Measurements from ENCODE around the gene LGALS3BP. TPM values are rescaled to one million over a fixed set of nuclear protein-coding genes. Genes with fewer than 3 reads are reported as not detected.
"Not testable (repeated sequence)": the region's sequence is repeated elsewhere in the genome, so short reads cannot be mapped to it uniquely, and the experiment has no call there.

The LGALS3BP gene, protein sequence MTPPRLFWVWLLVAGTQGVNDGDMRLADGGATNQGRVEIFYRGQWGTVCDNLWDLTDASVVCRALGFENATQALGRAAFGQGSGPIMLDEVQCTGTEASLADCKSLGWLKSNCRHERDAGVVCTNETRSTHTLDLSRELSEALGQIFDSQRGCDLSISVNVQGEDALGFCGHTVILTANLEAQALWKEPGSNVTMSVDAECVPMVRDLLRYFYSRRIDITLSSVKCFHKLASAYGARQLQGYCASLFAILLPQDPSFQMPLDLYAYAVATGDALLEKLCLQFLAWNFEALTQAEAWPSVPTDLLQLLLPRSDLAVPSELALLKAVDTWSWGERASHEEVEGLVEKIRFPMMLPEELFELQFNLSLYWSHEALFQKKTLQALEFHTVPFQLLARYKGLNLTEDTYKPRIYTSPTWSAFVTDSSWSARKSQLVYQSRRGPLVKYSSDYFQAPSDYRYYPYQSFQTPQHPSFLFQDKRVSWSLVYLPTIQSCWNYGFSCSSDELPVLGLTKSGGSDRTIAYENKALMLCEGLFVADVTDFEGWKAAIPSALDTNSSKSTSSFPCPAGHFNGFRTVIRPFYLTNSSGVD
- 51.4 TPM for total RNA-seq

GRCh38 chr17:78979780-78980623, at the start of gene LGALS3BP:
Gene LGALS3BP, minus strand, starts transcription at chr17:78979923. Its CDS starts 2,732 bp downstream, at chr17:78977191.
- peak in 1 of 3 donors; percentile 40 for DNase-seq (ENCODE audit: low read depth in 2 of 3, low spot score in 2 of 3)

DNA sequence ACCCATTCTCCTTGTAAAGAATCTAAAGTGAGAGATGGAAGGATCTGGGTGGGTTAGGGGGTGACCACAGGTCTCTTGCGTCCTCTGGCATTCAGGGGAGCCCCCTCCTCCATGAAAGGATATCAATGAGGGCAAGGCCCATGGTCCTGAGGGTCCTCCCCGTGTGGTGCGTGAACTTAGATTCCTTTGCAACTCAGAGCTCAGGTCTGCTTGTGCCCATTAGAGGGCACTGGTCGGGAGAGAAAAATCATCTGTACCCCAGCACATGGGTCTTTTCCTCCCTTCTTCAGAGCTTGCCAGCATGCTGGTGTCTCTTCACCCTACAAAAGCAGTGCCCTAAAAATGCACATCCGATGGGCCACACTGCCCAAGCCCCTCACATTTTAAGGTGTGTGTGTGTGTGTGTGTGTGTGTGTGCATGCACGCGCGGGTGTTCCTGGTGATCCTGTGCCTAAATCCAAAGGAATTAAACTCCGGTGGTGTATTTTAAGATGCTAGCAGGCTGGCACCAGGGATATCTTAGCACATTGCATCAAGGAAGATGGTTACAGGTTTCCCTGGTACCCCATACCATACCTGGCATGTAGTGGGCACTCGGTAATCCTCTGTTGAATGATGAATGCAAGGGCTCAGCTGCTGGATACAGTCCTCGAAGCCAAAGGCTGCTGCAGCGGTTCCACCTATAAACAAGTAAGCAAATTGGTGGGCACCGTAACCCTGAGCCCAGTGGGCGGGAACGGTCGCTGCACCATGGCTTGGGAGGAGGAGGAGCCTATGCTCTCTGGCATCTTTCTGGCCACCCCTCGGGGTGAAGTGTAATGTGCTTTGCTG, 49.0 kb upstream of the LGALS3BP start:
- DNase-seq (ENCODE audit: low read depth in 2 of 3, low spot score in 2 of 3): peak in 1 of 3 donors; percentile 25

- no peak for DNase-seq (ENCODE audit: low read depth in 2 of 3, low spot score in 2 of 3)
These were observed 48.3 kb upstream of the LGALS3BP start for GRCh38 chr17:79027925-79028491.

DNA sequence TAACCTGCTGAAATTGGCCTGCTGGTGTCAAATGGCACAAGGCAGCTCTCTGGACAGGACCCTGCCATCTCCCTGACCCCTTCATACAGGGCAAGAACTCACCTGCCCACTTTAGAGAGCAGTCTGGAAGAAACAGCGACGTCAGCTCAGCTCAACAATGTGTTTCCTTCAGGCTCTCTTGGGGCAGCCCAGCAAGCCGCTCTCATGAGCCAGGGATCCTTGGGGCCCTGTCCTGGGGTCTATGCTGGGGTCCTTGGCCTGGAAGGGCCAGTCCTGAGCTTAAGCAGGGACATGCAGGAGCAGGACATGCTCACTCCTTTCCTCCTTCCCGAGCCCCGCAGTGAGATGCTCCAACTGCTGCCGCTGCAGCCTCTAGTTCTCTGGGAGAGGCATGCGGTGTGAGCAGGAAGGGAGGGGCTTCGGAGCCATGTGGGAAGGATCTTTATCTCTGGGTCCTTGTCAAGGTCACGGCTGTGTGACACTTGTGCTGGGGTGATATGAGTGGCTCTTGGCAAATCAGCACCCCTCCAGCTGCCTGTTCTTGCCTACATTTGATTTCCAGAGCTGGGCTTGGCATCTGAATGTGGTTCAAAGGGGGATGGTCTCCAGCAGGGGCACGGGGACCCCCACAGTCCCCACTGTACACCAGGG, 47.7 kb upstream of the LGALS3BP start:
- DNase-seq (ENCODE audit: low read depth in 2 of 3, low spot score in 2 of 3): no peak

DNA sequence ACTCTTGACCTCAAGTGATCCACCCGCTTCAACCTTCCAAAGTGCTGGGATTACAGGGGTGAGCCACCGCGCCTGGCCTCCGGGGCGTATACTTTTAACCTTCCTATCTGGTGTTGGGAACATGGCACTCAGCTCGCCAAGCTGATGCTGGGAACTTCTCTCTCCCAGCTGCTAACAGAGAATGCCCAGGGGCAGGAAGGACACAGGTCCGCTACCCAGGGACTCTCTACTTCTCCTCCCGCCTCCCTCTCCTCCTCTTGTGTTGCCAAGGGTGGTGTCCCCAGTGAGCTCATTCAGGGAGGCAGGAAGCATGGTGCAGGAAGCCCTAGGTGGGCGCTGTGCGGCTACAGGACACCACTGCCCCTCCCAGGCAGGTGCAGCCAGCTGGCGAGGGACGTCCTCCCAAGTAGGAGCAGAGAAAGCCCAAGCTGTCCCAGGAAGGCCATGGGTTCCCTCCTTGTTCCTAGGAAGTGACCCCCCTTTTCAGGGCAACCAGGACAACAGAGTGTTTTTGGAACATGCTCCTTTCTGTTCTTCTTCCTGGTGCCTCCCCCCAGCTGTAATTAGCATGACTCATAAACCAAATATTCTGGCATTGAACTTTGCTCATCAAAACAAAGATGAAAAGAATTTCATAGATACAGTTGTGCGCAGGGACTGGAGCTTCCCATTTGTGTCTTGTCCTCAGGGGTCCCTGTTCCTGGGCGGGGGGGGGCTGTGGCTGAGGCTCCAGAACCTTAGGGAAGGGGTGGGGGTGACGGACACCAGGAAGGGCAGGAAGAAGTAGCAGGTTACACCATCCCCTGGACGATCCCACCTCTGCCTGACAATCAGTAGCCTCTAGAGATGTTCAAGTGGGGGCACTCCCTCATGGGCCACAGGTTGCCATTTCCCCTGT, 46.9 kb upstream of the LGALS3BP start:
- DNase-seq (ENCODE audit: low read depth in 2 of 3, low spot score in 2 of 3): no peak

DNA sequence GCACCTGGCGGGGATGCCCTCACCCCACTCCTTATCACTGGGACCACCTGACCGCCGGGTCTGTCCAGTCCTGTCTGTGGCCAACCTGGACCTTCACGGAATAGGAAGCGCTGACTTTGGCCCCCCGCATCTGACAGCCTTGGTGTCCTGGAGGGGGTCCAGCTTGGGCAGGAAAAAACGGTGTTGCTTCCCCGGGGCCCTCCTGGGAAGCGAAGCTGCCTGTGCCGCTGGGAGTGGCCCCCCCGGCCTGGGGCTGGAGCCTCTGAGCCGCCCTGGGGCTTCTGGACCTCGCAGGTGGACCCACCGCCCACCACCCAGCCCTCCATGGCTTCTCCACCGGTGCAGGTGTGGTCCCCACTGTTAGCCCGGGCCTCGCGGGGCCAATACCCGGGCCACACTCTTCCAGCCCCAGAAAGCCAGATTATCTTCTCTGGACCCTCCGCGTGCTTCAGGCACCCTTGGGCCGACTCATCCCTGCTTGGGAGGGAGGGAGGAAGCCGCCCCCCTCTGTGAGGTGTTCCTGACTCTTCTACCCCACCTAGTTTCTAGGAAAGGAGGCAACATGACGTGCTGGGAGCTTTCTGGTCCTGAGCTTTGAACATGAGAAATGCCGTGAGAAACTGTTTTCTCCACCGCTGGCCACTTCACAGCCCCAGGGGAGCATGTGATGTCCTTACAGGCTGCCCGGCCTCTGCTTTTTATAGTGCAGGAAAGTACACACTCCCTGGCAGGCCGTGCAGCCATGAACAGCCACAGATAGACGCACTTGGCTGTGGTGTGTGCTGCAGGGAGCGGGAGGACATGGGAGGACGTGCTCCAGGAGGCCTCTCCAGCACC, 45.4 kb upstream of the LGALS3BP start:
- DNase-seq (ENCODE audit: low read depth in 2 of 3, low spot score in 2 of 3): no peak

- DNase-seq (ENCODE audit: low read depth in 2 of 3, low spot score in 2 of 3): peak in 2 of 3 donors; percentile 34 to 43
These were observed 44.4 kb upstream of the LGALS3BP start, which contains the start of gene C1QTNF1 for GRCh38 chr17:79023886-79024771. Gene C1QTNF1, plus strand, starts transcription at chr17:79024169. Its CDS starts 19,800 bp downstream, at chr17:79043969.

DNA sequence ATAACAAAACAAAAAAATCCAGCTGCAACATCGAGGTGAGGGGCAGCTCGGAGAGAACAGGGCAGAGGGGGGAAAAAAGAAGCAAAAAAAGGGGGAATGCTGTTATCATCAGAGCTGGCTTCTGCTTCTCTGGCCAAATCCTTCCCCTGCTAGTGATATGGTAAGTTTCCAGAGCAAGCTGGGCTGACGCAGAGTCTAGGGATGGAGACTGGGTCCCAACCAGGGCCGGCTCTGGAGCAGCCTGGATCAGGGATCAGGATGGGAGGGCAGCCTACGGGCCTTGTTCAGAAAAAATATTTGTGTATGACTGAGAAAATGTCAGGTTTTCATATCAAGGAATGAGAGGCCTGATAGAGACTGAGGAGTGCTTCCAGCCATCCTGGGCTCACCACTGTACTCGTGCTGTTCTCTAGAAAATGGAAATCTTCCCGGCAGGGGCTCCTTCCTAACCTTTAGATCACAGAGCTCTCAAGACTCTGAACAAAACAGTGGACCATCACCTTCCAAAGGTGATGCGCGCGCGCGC, 43.5 kb upstream of the LGALS3BP start:
- DNase-seq (ENCODE audit: low read depth in 2 of 3, low spot score in 2 of 3): no peak

DNA sequence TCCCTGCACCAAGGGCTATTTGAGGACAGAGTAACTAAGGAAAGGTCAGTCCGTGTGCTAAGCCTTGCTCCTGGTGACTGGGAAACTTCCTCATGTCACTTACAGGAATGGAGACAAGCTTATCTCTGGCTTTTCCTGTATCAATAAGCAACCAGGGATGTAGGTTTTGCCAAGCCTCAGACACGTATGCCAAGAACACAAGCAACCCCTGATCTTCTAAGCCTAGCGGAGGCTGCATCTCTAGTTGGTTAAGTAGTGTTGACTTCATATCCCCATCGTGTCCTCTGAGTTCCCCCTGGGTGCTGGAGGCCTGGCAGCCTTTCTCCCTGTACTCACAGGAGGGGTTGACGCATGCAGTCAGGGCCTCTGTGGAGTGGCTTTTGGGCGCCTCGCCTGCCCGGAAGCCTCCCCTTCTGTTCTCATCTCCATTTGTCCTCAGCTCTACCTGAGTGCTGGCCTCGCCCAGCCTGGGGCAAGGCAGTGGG, 42.8 kb upstream of the LGALS3BP start:
- DNase-seq (ENCODE audit: low read depth in 2 of 3, low spot score in 2 of 3): no peak

- not testable (repeated sequence) for DNase-seq (ENCODE audit: low read depth in 2 of 3, low spot score in 2 of 3)
These were observed 42.2 kb upstream of the LGALS3BP start for GRCh38 chr17:79021929-79022328.

- DNase-seq (ENCODE audit: low read depth in 2 of 3, low spot score in 2 of 3): no peak
These were observed 41.0 kb upstream of the LGALS3BP start for GRCh38 chr17:79020631-79021301.

- peak in 2 of 3 donors; percentile 52 to 82 for DNase-seq (ENCODE audit: low read depth in 2 of 3, low spot score in 2 of 3)
These were observed 40.2 kb upstream of the LGALS3BP start for GRCh38 chr17:79019632-79020584.

DNA sequence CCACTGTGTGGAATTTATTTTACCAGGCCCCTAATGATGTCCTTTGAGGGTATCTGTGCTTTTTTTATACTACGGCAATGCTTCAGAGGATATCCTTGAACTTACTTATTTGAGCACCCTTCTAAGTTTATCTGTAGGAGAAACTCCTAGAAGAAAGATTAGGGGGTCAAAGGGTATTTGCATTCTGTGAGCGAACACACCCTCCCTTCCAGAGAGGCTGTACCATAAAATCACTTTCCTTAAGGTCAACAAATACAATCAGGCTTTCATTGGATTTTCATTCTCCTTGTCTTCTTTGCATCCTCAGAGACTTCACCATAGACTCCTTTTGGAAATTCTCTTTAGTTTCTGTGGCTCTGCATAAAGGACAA, 39.5 kb upstream of the LGALS3BP start:
- no peak for DNase-seq (ENCODE audit: low read depth in 2 of 3, low spot score in 2 of 3)

- no peak for DNase-seq (ENCODE audit: low read depth in 2 of 3, low spot score in 2 of 3)
These were observed 38.6 kb upstream of the LGALS3BP start for GRCh38 chr17:79018370-79018695.

Data from hematopoietic multipotent progenitor cell (in vitro differentiated cells).